Measurements from ENCODE around the gene IGIP.

IGIP gene

GRCh38 chr5:140125637-140126036, at the start of gene IGIP:
TSS of gene IGIP (plus strand) at chr5:140125937. CDS start at chr5:140128477, 2,540 bp downstream.
- DNase-seq (ENCODE audit: low read depth in 2 of 2), result no peak

- DNase-seq (ENCODE audit: low read depth in 2 of 2), result no peak
These were observed 49.6 kb upstream of the IGIP start for GRCh38 chr5:140076142-140076541.

GRCh38 chr5:140076788-140077187, 48.9 kb upstream of the IGIP start:
- no peak for DNase-seq (ENCODE audit: low read depth in 2 of 2)

GRCh38 chr5:140083120-140083519, 42.6 kb upstream of the IGIP start:
- no peak for DNase-seq (ENCODE audit: low read depth in 2 of 2)

GRCh38 chr5:140083650-140084049, 42.1 kb upstream of the IGIP start:
- DNase-seq (ENCODE audit: low read depth in 2 of 2), result no peak

- no peak for DNase-seq (ENCODE audit: low read depth in 2 of 2)
These were observed 41.2 kb upstream of the IGIP start for GRCh38 chr5:140084541-140084940.

- no peak for DNase-seq (ENCODE audit: low read depth in 2 of 2)
These were observed 35.5 kb upstream of the IGIP start for GRCh38 chr5:140090251-140090650.

- DNase-seq (ENCODE audit: low read depth in 2 of 2), result no peak
These were observed 32.6 kb upstream of the IGIP start for GRCh38 chr5:140093179-140093578.

- no peak for DNase-seq (ENCODE audit: low read depth in 2 of 2)
These were observed 31.9 kb upstream of the IGIP start for GRCh38 chr5:140093866-140094265.

- no peak for DNase-seq (ENCODE audit: low read depth in 2 of 2)
These were observed 30.8 kb upstream of the IGIP start for GRCh38 chr5:140094889-140095288.

GRCh38 chr5:140101179-140101578, 24.6 kb upstream of the IGIP start:
- no peak for DNase-seq (ENCODE audit: low read depth in 2 of 2)

- DNase-seq (ENCODE audit: low read depth in 2 of 2), result no peak
These were observed 22.6 kb upstream of the IGIP start for GRCh38 chr5:140103154-140103553.

- DNase-seq (ENCODE audit: low read depth in 2 of 2), result no peak
These were observed 21.6 kb upstream of the IGIP start for GRCh38 chr5:140104100-140104499.

- DNase-seq (ENCODE audit: low read depth in 2 of 2), result no peak
These were observed 19.6 kb upstream of the IGIP start for GRCh38 chr5:140106101-140106500.

- DNase-seq (ENCODE audit: low read depth in 2 of 2), result no peak
These were observed 18.9 kb upstream of the IGIP start for GRCh38 chr5:140106805-140107311.

GRCh38 chr5:140107312-140108092, 18.2 kb upstream of the IGIP start:
- peak; percentile 82 to 87 for DNase-seq (ENCODE audit: low read depth in 2 of 2)

GRCh38 chr5:140108093-140109017, 17.4 kb upstream of the IGIP start:
- no peak for DNase-seq (ENCODE audit: low read depth in 2 of 2)

GRCh38 chr5:140109018-140109758, 16.5 kb upstream of the IGIP start:
- DNase-seq (ENCODE audit: low read depth in 2 of 2), result no peak

GRCh38 chr5:140109759-140110645, 15.7 kb upstream of the IGIP start:
- no peak for DNase-seq (ENCODE audit: low read depth in 2 of 2)

GRCh38 chr5:140110646-140110957, 15.1 kb upstream of the IGIP start:
- DNase-seq (ENCODE audit: low read depth in 2 of 2), result no peak
